Measurements from ENCODE around the gene VRK1. TPM values are rescaled to one million over a fixed set of nuclear protein-coding genes. Genes with fewer than 3 reads are reported as not detected.

VRK1 gene
- total and polyA plus RNA-seq, 2 of the 4 experiments (the other 2 are of a cell fraction) = 14.2 to 19.9 TPM

GRCh38 chr14:96776791-96777190, 20.4 kb upstream of the VRK1 start:
- no CpG with 5 or more reads among the region's 4 CpGs for WGBS, 2 experiments (ENCODE audit: extremely low coverage in 2 of 2, insufficient read length in 1 of 2)
- POLR2A ChIA-PET (ENCODE audit: unreplicated experiment) = no interaction called here

More at GRCh38 chr14:96776791-96777190, 20.4 kb upstream of the VRK1 start:
- no peak overlapping the region for H2AK9ac ChIP-seq (replicated peaks; ENCODE audit: low read depth, low read length, poor library complexity)
- H2BK20ac ChIP-seq (ENCODE audit: low read depth, low read length) = no peak overlapping the region
- ATAC-seq (ENCODE audit: low read depth) (no peak), DNase-seq (no peak)
- H2AK5ac ChIP-seq (ENCODE audit: low read depth, low read length) = no peak overlapping the region
- H4K8ac ChIP-seq (ENCODE audit: low read depth in 2 of 2, low read length in 2 of 2) = no peak overlapping the region
- no peak overlapping the region for H3K4ac ChIP-seq (ENCODE audit: low read depth, low read length)
- no peak overlapping the region for H3K14ac ChIP-seq (replicated peaks; ENCODE audit: low read depth, low read length)
- intact Hi-C loops (cut with micrococcal nuclease) = no loop called here
- H3K36me3 ChIP-seq (ENCODE audit: control insufficient read depth, insufficient read depth, low read length) = no peaks in the 10 kb centered on the region
- H4K20me1 ChIP-seq (ENCODE audit: insufficient read depth, low read length) = no peaks in the 10 kb centered on the region
- CTCF ChIA-PET = no interaction called here
- in situ Hi-C loops (cut with MboI; ENCODE audit: low sequenced_read_pairs) = no loop called here
- H3K79me1 ChIP-seq (ENCODE audit: low read depth in 1 of 2, low read length in 2 of 2) = no peaks in the 10 kb centered on the region
- no peak overlapping the region for H3K18ac ChIP-seq (ENCODE audit: low read depth, low read length)
- H3K56ac ChIP-seq (ENCODE audit: extremely low read depth, insufficient read depth, low read length) = no peak overlapping the region
- H2BK120ac ChIP-seq (ENCODE audit: low read depth, low read length) = no peak overlapping the region
- no peak overlapping the region for H3K9ac ChIP-seq (ENCODE audit: low read depth, low read length)
- no peak overlapping the region for H2AFZ ChIP-seq (replicated peaks; ENCODE audit: low read length, poor library complexity)
- H3K27me3 ChIP-seq (ENCODE audit: control insufficient read depth, insufficient read depth, low read length) = no peaks in the 10 kb centered on the region
- H3K9me1 ChIP-seq (ENCODE audit: insufficient read depth, low read length) = no peaks in the 10 kb centered on the region; the same call in 1 of the 2 replicates
- BruUV-seq (replicated peaks) = no TSS peak
- no peak overlapping the region for H2BK5ac ChIP-seq (ENCODE audit: low read depth, low read length, poor library complexity, severe bottlenecking)
- no peaks in the 10 kb centered on the region for H3K4me1 ChIP-seq (ENCODE audit: control insufficient read depth, insufficient read depth, low read length)
- H3K4me2 ChIP-seq (ENCODE audit: low read depth, low read length) = no peak overlapping the region
- H3K9me3 ChIP-seq (ENCODE audit: control insufficient read depth, insufficient read depth, low read length) = no peaks in the 10 kb centered on the region
- H4K91ac ChIP-seq (ENCODE audit: insufficient read depth, low read depth, low read length) = no peak overlapping the region
- no peak overlapping the region for H3K23ac ChIP-seq (ENCODE audit: low read depth, low read length)
- dilution Hi-C loops (cut with HindIII; ENCODE audit: low sequenced_read_pairs, unreplicated experiment) = no loop called here
- no peak overlapping the region for H2BK15ac ChIP-seq (ENCODE audit: low read depth, low read length)
- H3K4me3 ChIP-seq (ENCODE audit: insufficient read depth, low read depth, low read length) = no peak overlapping the region
- no peak overlapping the region for H4K5ac ChIP-seq (ENCODE audit: low read depth, low read length)
- TF ChIP-seq RFX5 (IDR thresholded peaks at IDR 0.05; ENCODE audit: low read depth, low read length) (no peak), CEBPB (IDR thresholded peaks at IDR 0.05; ENCODE audit: low read depth, low read length) (no peak), MXI1 (IDR thresholded peaks at IDR 0.05; ENCODE audit: borderline replicate concordance, low read depth, low read length) (no peak), RAD21 (IDR thresholded peaks at IDR 0.05; ENCODE audit: low read length) (no peak), NFE2L2 (IDR thresholded peaks at IDR 0.05; ENCODE audit: low read depth, low read length) (no peak), CTCF (conservative IDR thresholded peaks at IDR 0.05; ENCODE audit: low read depth, low read length) (no peak), RCOR1 (IDR thresholded peaks at IDR 0.05; ENCODE audit: insufficient replicate concordance, low read length) (no peak), MAZ (IDR thresholded peaks at IDR 0.05; ENCODE audit: borderline replicate concordance, low read depth, low read length) (no peak), MAFK (IDR thresholded peaks at IDR 0.05; ENCODE audit: low read depth, low read length) (no peak), POLR2A (IDR thresholded peaks at IDR 0.05; ENCODE audit: low read depth, low read length) (no peak), CHD1 (IDR thresholded peaks at IDR 0.05; ENCODE audit: low read depth, low read length) (no peak), BHLHE40 (IDR thresholded peaks at IDR 0.05; ENCODE audit: low read depth, low read length) (no peak), FOS (IDR thresholded peaks at IDR 0.05; ENCODE audit: low read depth, low read length) (no peak), SMC3 (IDR thresholded peaks at IDR 0.05; ENCODE audit: low read depth, low read length) (no peak)
- TF ChIP-seq, protein P1, sequence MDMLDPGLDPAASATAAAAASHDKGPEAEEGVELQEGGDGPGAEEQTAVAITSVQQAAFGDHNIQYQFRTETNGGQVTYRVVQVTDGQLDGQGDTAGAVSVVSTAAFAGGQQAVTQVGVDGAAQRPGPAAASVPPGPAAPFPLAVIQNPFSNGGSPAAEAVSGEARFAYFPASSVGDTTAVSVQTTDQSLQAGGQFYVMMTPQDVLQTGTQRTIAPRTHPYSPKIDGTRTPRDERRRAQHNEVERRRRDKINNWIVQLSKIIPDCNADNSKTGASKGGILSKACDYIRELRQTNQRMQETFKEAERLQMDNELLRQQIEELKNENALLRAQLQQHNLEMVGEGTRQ (IDR thresholded peaks at IDR 0.05; ENCODE audit: low read depth, low read length) = no peak
- TF ChIP-seq, protein P2, sequence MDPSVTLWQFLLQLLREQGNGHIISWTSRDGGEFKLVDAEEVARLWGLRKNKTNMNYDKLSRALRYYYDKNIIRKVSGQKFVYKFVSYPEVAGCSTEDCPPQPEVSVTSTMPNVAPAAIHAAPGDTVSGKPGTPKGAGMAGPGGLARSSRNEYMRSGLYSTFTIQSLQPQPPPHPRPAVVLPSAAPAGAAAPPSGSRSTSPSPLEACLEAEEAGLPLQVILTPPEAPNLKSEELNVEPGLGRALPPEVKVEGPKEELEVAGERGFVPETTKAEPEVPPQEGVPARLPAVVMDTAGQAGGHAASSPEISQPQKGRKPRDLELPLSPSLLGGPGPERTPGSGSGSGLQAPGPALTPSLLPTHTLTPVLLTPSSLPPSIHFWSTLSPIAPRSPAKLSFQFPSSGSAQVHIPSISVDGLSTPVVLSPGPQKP (IDR thresholded peaks at IDR 0.05; ENCODE audit: borderline replicate concordance, low read depth, low read length) = no peak
- no peak overlapping the region for H3K27ac ChIP-seq (ENCODE audit: insufficient read depth, low read length)
